Mesothelial cell of epicardium (in vitro differentiated cells): ENCODE measurements around the gene DUXA. TPM values are rescaled to one million over a fixed set of nuclear protein-coding genes. Genes with fewer than 3 reads are reported as not detected.
A peak's percentile ranks its signal among the peaks of the same experiment; 100 is the strongest.
"Not testable (repeated sequence)": the region's sequence is repeated elsewhere in the genome, so short reads cannot be mapped to it uniquely, and the experiment has no call there.

Source experiments
- DNase-seq, 2 experiments: peaks; one replicate each; pipeline ENCODE4 v3.0.0; 2021; ENCODE audit warnings: low spot score in 2 of 2; ENCODE audit not compliant: unreplicated experiment in 2 of 2
- H3K27ac Mint-ChIP-seq: 2 replicates; pipeline ENCODE4 v1.8.0; 2021; ENCODE audit warnings: mixed read lengths
- H3K27me3 Mint-ChIP-seq: 2 replicates; pipeline ENCODE4 v1.8.0; 2021; ENCODE audit warnings: low read depth, mixed read lengths
- H3K36me3 Mint-ChIP-seq: 2 replicates; pipeline ENCODE4 v1.8.0; 2021; ENCODE audit warnings: mixed read lengths
- H3K4me1 Mint-ChIP-seq: 2 replicates; pipeline ENCODE4 v1.8.0; 2021; ENCODE audit warnings: mixed read lengths
- H3K4me3 Mint-ChIP-seq: 2 replicates; pipeline ENCODE4 v1.8.0; 2021; ENCODE audit warnings: mild to moderate bottlenecking, moderate library complexity, mixed read lengths
- H3K9me3 Mint-ChIP-seq: 2 replicates; pipeline ENCODE4 v1.8.0; 2021; ENCODE audit warnings: mixed read lengths
- total RNA-seq: library from RNA; stranded (reverse); gene quantifications from 3 replicates; pipeline ENCODE4 v1.2.1, GENCODE V29; 2021
- TF ChIP-seq, protein P1 (sequence below): fragments of 200-600 bp; sonication (generic); IDR thresholded peaks from one replicate; pipeline ENCODE4 v1.5.0; 2021; ENCODE audit warnings: antibody characterized with exemption; ENCODE audit not compliant: unreplicated experiment

Gene DUXA
- not detected in 3 replicates for total RNA-seq

DNA sequence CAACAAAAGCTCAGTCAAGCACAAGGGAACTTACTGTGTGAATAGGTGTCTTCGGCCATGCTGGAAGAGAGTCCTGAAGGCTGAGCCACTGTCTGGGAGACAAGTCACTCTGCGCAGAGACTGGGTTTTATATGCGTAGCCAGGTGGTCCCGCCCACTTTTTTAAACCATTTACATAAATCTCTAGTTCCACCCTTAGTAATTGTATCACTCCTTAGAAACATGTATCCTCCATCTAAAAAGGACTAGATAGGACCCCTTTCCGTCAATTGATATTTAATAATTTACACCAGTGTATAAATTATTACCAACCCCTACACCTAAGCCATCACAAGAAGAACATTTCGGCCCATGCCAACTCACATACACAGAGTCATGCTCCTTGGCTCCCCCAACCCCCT lies at the start of gene DUXA:
Gene DUXA (minus strand): TSS at position 101 of the 400 bp plus-strand sequence. CDS start 42 bp downstream, at position 59.
- peaks cover 2% of the 10 kb centered on the region for H3K27me3 Mint-ChIP-seq
- DNase-seq = no peak
- H3K36me3 Mint-ChIP-seq = peaks cover 6% of the 10 kb centered on the region
- H3K9me3 Mint-ChIP-seq = peaks cover 42% of the 10 kb centered on the region
- H3K4me3 Mint-ChIP-seq = no peak within 1 kb of the TSS
- no peak within 1 kb of the TSS for H3K27ac Mint-ChIP-seq
- TF ChIP-seq, protein P1, sequence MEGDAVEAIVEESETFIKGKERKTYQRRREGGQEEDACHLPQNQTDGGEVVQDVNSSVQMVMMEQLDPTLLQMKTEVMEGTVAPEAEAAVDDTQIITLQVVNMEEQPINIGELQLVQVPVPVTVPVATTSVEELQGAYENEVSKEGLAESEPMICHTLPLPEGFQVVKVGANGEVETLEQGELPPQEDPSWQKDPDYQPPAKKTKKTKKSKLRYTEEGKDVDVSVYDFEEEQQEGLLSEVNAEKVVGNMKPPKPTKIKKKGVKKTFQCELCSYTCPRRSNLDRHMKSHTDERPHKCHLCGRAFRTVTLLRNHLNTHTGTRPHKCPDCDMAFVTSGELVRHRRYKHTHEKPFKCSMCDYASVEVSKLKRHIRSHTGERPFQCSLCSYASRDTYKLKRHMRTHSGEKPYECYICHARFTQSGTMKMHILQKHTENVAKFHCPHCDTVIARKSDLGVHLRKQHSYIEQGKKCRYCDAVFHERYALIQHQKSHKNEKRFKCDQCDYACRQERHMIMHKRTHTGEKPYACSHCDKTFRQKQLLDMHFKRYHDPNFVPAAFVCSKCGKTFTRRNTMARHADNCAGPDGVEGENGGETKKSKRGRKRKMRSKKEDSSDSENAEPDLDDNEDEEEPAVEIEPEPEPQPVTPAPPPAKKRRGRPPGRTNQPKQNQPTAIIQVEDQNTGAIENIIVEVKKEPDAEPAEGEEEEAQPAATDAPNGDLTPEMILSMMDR = no peak
- peaks cover 4% of the 10 kb centered on the region for H3K4me1 Mint-ChIP-seq

GRCh38 chr19:57212109-57212508 lies 44.8 kb upstream of the DUXA start:
- Mint-ChIP-seq H3K27me3 (no peaks in the 10 kb centered on the region), H3K9me3 (no peaks in the 10 kb centered on the region), H3K4me1 (no peaks in the 10 kb centered on the region), H3K27ac (no peak overlapping the region), H3K4me3 (no peak overlapping the region), H3K36me3 (peaks cover 53% of the 10 kb centered on the region)
- TF ChIP-seq, protein P1 = no peak
- no peak for DNase-seq

DNA sequence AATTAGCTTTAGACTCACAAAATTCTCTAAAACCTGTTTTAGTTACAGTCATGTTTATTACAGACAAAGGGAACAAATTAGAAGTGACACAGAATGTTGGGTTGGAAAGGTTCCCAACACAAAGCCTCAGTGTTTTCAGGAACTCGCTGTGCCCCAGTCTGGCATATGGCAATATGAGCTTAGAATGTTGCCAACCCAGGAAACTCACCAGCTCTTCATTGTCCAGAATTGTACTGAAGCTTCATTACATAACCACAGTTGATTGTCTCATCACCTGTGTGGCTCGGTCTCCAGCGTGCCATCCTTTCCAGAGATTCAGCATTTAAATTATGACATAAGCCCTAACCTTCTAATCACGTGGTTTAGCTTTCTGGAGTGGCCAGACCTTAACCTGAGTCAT lies 43.1 kb upstream of the DUXA start:
- Mint-ChIP-seq H3K27me3 (no peaks in the 10 kb centered on the region), H3K36me3 (peaks cover 52% of the 10 kb centered on the region), H3K4me1 (no peaks in the 10 kb centered on the region), H3K27ac (no peak overlapping the region), H3K9me3 (no peaks in the 10 kb centered on the region), H3K4me3 (no peak overlapping the region)
- TF ChIP-seq, protein P1 = no peak
- no peak for DNase-seq

DNA sequence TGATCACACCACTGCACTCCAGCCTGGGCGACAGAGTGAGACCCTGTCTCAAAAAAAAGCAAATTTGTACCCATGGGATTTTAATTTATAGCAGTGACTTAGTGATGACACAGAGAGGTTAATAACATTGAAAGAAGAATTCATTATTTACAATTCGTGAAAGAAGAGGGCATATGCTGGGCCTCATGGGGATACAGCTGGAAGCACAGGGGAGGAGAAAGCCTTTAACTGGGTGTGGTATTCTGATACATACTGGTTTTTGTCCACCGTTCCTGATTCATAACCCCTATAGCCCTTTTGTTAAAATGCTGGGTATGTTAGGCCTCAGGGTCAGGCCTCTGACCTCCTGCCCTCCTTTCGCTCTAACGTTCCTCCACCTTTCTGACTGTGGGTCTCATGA lies 34.9 kb upstream of the DUXA start:
- Mint-ChIP-seq H3K27ac (no peak overlapping the region), H3K4me3 (no peak overlapping the region), H3K9me3 (no peaks in the 10 kb centered on the region), H3K36me3 (peaks cover 56% of the 10 kb centered on the region), H3K4me1 (no peaks in the 10 kb centered on the region), H3K27me3 (no peaks in the 10 kb centered on the region)
- no peak for DNase-seq
- TF ChIP-seq, protein P1 = no peak

DNA sequence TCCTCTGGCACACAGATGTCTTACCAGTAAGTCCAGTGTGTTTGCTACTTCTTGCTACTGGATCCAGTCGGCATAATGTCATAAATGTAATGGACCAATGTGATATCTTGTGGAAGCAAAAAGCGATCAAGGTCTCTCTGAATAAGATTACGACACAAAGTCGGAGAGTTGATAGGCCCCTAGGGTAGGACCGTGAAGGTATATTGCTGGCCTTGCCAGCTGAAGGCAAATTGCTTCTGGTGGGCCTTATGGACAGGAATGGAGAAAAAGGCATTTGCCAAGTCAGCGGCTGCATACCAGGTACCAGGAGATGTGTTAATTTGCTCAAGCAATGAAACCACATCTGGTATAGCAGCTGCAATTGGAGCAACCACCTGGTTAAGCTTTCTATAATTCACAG lies 30.6 kb upstream of the DUXA start:
- DNase-seq, H3K4me3 Mint-ChIP-seq, H3K27ac Mint-ChIP-seq, H3K9me3 Mint-ChIP-seq, H3K27me3 Mint-ChIP-seq: not testable (repeated sequence)
- H3K36me3 Mint-ChIP-seq = peaks cover 75% of the 10 kb centered on the region
- H3K4me1 Mint-ChIP-seq = peaks cover 10% of the 10 kb centered on the region

GRCh38 chr19:57192993-57193392 lies 25.7 kb upstream of the DUXA start:
- peaks cover 65% of the 10 kb centered on the region for H3K36me3 Mint-ChIP-seq
- no peak for DNase-seq
- TF ChIP-seq, protein P1 = no peak
- H3K4me1 Mint-ChIP-seq = peaks cover 23% of the 10 kb centered on the region
- no peak overlapping the region for H3K27ac Mint-ChIP-seq
- peaks cover 3% of the 10 kb centered on the region for H3K27me3 Mint-ChIP-seq
- H3K9me3 Mint-ChIP-seq = peaks cover 15% of the 10 kb centered on the region
- peak overlapping the region; percentile 95 for H3K4me3 Mint-ChIP-seq
